OCI-LY1 (cell line): ENCODE data around the gene KLF18.

Experiments
- CTCF ChIP-seq: fragments of 200-600 bp; sonication (generic), shearing (Covaris generic); IDR thresholded peaks from 2 replicates; pipeline ENCODE4 v1.5.1; 2017; ENCODE audit warnings: mild to moderate bottlenecking, antibody characterized with exemption, low read length, moderate library complexity, mixed read lengths
- EZH2 ChIP-seq: fragments of 200-600 bp; sonication (generic), shearing (Covaris generic); IDR thresholded peaks from 2 replicates; pipeline ENCODE4 v1.8.0; 2017; ENCODE audit warnings: borderline replicate concordance, mixed run types, mild to moderate bottlenecking, antibody characterized with exemption, low read length, moderate library complexity, mixed read lengths

DNA sequence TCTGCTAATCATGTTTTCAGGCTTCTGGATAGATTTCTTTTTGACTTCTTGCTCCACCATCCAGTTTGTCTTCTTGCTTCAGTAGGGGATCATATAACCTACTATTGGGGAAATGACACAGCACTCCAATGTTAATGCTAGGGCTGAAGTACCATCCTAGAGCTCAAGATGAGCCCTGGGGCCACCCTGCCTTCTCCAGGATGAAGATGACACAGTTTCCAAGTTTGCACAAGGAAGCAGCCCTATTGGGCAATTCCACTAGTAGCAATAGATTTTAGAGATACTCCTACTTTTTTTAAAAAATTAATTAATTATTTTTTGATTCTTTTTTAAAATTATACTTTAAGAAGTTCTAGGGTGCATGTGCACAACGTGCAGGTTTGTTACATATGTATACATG, 11.3 kb upstream of the KLF18 start:
- TF ChIP-seq CTCF (no peak), EZH2 (no peak)
